ENCODE data around the gene RNF114.
A peak's percentile ranks its signal among the peaks of the same experiment; 100 is the strongest.
"Not testable (repeated sequence)": the region's sequence is repeated elsewhere in the genome, so short reads cannot be mapped to it uniquely, and the experiment has no call there.

The RNF114 gene

DNA sequence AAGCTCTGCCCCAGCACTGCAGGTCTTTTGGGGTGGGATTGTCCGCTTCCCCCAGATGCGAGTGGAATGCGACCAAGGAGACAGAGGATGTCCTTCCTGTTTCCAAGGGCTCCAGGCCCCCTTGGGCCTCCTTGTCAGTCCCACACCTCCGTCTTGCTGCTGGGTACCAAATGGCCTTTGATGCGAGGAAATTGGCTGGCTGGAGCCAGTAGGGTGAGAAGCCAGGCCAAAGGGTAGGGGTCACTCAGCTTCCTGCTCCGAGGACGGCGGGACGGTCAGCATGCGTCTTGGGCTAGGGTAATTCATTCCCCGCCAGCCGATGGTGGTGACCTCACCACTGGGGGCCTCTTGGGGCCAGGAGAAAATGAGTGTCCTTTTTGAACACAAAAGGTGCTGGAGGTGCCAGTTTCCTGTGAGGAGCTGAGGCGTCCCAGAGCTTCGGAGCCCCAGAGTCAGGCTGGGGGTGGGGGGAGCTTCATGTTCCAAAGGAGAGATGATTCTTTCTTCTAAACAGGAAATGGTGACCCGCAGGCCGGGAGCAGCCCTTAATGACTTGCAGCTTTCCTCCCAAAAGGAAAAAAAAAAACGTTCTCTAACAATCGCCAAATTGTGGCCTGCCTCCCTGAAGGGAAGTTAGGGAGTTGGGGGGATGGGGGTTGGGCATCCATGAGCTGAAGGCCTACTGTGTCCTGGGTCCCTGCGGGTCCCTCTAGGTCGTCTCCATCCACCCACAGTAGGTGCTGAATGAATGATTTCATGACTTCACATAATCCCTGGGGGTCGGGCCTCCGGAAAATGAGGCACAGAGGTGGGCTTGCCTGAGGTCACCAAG is 53.3 kb downstream of the RNF114 start:
- H3K4me1 ChIP-seq (ENCODE audit: low read length) = peaks cover 12% of the 10 kb centered on the region
- no peak overlapping the region for H3K27ac ChIP-seq (ENCODE audit: low read length)
- peaks cover 9% of the 10 kb centered on the region for H3K36me3 ChIP-seq (replicated peaks; ENCODE audit: low read depth, low read length)
- no peak overlapping the region for H3K4me2 ChIP-seq (ENCODE audit: low read length)
- no peak overlapping the region for H3K9ac ChIP-seq (ENCODE audit: low read length)
- no peak overlapping the region for H2AFZ ChIP-seq (ENCODE audit: low read depth, low read length)
- no peaks in the 10 kb centered on the region for H3K27me3 ChIP-seq (ENCODE audit: low read depth, low read length)
- no peaks in the 10 kb centered on the region for H3K9me3 ChIP-seq (ENCODE audit: insufficient read depth, low read length)
- TF ChIP-seq, protein P1, sequence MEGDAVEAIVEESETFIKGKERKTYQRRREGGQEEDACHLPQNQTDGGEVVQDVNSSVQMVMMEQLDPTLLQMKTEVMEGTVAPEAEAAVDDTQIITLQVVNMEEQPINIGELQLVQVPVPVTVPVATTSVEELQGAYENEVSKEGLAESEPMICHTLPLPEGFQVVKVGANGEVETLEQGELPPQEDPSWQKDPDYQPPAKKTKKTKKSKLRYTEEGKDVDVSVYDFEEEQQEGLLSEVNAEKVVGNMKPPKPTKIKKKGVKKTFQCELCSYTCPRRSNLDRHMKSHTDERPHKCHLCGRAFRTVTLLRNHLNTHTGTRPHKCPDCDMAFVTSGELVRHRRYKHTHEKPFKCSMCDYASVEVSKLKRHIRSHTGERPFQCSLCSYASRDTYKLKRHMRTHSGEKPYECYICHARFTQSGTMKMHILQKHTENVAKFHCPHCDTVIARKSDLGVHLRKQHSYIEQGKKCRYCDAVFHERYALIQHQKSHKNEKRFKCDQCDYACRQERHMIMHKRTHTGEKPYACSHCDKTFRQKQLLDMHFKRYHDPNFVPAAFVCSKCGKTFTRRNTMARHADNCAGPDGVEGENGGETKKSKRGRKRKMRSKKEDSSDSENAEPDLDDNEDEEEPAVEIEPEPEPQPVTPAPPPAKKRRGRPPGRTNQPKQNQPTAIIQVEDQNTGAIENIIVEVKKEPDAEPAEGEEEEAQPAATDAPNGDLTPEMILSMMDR (IDR thresholded peaks at IDR 0.05; ENCODE audit: low read depth, low read length) = no peak
- no peak for TF ChIP-seq EZH2phosphoT487 (IDR thresholded peaks at IDR 0.05; ENCODE audit: low read depth)
- no peaks in the 10 kb centered on the region for H4K20me1 ChIP-seq (ENCODE audit: insufficient read depth, low read length)
- no peaks in the 10 kb centered on the region for H3K79me2 ChIP-seq (ENCODE audit: low read length)
- no peak overlapping the region for H3K4me3 ChIP-seq (ENCODE audit: low read length)

DNA sequence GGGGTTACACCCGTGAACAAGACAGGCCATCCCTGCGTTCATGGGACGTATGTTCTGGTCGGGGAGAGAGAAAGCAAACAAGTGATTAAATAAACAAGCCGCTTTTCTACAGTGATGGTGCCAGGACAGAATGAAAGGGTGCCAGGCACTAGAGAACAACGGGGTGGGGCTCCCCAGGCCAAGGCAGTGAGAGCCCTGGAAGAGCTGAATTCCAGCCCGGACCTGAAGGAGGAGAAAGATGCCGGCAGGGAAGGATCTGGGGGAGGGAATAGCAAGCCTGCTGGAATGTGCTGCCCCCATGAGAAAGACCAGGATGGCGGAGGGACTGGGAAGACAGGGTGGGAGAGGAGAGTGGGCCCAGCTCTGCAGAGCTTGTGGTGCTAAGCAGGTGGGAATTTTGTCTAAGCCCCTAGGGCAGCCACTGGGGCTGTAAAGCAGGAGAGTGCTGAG is 54.1 kb downstream of the RNF114 start:
- no peak overlapping the region for H3K27ac ChIP-seq (ENCODE audit: low read length)
- no peak overlapping the region for H3K4me3 ChIP-seq (ENCODE audit: low read length)
- H3K79me2 ChIP-seq (ENCODE audit: low read length) = no peaks in the 10 kb centered on the region
- TF ChIP-seq EZH2phosphoT487 (IDR thresholded peaks at IDR 0.05; ENCODE audit: low read depth) = no peak
- no peaks in the 10 kb centered on the region for H4K20me1 ChIP-seq (ENCODE audit: insufficient read depth, low read length)
- H3K27me3 ChIP-seq (ENCODE audit: low read depth, low read length) = no peaks in the 10 kb centered on the region
- H3K4me1 ChIP-seq (ENCODE audit: low read length) = peaks cover 12% of the 10 kb centered on the region
- peaks cover 6% of the 10 kb centered on the region for H3K36me3 ChIP-seq (replicated peaks; ENCODE audit: low read depth, low read length)
- H2AFZ ChIP-seq (ENCODE audit: low read depth, low read length) = no peak overlapping the region
- no peak overlapping the region for H3K4me2 ChIP-seq (ENCODE audit: low read length)
- no peak overlapping the region for H3K9ac ChIP-seq (ENCODE audit: low read length)
- no peaks in the 10 kb centered on the region for H3K9me3 ChIP-seq (ENCODE audit: insufficient read depth, low read length)

DNA sequence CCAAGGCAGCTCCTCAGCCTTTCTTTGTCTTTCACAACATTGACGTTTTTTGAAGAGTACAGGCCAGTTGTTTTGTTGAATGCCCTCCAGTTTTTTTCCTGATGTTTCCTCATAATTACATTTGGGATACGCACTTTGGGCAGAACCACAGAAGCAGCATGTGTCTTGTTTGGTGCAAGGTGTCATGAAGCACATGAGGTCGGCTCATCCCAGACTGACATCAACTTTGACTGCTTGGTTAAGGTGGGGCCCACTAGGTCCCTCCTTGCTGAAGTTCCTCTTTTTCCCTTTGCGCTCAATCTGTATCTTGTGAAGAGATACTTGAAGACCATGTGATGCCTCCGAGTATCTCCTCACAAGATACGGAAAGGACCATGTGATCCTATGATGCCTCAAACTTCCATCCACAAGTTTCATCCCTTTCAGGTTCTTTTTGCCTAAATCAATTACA is 57.1 kb downstream of the RNF114 start:
- Histone ChIP-seq H2AFZ (ENCODE audit: low read depth, low read length) (peak overlapping the region; percentile 16; the same call in 1 of the 2 replicates), H3K79me2 (ENCODE audit: low read length) (no peaks in the 10 kb centered on the region), H3K4me1 (ENCODE audit: low read length) (peaks cover 25% of the 10 kb centered on the region), H4K20me1 (ENCODE audit: insufficient read depth, low read length) (no peaks in the 10 kb centered on the region), H3K9me3 (ENCODE audit: insufficient read depth, low read length) (no peaks in the 10 kb centered on the region), H3K36me3 (replicated peaks; ENCODE audit: low read depth, low read length) (peaks cover 2% of the 10 kb centered on the region), H3K4me2 (ENCODE audit: low read length) (peak overlapping the region; percentile 15), H3K4me3 (ENCODE audit: low read length) (no peak overlapping the region), H3K27me3 (ENCODE audit: low read depth, low read length) (no peaks in the 10 kb centered on the region), H3K27ac (ENCODE audit: low read length) (no peak overlapping the region), H3K9ac (ENCODE audit: low read length) (no peak overlapping the region)
- no peak for TF ChIP-seq EZH2phosphoT487 (IDR thresholded peaks at IDR 0.05; ENCODE audit: low read depth)
- TF ChIP-seq, protein P1 (IDR thresholded peaks at IDR 0.05; ENCODE audit: low read depth, low read length) = no peak

DNA sequence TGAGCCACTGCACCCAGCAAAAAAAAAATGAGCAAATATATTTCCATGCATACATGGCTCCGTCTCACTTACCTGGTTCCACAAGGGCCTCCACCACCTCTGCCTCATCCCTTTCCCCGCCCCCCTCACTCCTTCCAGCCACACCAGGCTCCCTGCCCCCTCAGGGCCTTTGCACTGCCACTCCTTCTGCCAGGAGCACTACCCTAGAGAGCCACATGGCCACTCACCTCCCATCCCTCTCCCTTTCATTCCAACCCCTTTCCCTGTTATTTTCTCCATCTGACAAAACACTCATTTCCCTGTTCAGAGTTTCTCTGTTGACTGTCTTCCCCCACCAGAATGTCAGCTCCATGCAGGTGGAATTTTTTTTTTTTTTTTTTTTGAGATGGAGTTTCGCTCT is 59.4 kb downstream of the RNF114 start:
- H2AFZ ChIP-seq (ENCODE audit: low read depth, low read length) = no peak overlapping the region
- TF ChIP-seq, protein P1 (IDR thresholded peaks at IDR 0.05; ENCODE audit: low read depth, low read length) = no peak
- TF ChIP-seq EZH2phosphoT487 (IDR thresholded peaks at IDR 0.05; ENCODE audit: low read depth) = no peak
- H3K4me3 ChIP-seq (ENCODE audit: low read length) = no peak overlapping the region
- H3K4me2 ChIP-seq (ENCODE audit: low read length) = no peak overlapping the region
- no peak overlapping the region for H3K27ac ChIP-seq (ENCODE audit: low read length)
- no peak overlapping the region for H3K9ac ChIP-seq (ENCODE audit: low read length)
- H3K79me2 ChIP-seq (ENCODE audit: low read length) = no peaks in the 10 kb centered on the region
- H3K9me3 ChIP-seq (ENCODE audit: insufficient read depth, low read length) = no peaks in the 10 kb centered on the region
- H4K20me1 ChIP-seq (ENCODE audit: insufficient read depth, low read length) = no peaks in the 10 kb centered on the region
- H3K36me3 ChIP-seq (replicated peaks; ENCODE audit: low read depth, low read length) = no peaks in the 10 kb centered on the region
- no peaks in the 10 kb centered on the region for H3K27me3 ChIP-seq (ENCODE audit: low read depth, low read length)
- peaks cover 46% of the 10 kb centered on the region for H3K4me1 ChIP-seq (ENCODE audit: low read length)

DNA sequence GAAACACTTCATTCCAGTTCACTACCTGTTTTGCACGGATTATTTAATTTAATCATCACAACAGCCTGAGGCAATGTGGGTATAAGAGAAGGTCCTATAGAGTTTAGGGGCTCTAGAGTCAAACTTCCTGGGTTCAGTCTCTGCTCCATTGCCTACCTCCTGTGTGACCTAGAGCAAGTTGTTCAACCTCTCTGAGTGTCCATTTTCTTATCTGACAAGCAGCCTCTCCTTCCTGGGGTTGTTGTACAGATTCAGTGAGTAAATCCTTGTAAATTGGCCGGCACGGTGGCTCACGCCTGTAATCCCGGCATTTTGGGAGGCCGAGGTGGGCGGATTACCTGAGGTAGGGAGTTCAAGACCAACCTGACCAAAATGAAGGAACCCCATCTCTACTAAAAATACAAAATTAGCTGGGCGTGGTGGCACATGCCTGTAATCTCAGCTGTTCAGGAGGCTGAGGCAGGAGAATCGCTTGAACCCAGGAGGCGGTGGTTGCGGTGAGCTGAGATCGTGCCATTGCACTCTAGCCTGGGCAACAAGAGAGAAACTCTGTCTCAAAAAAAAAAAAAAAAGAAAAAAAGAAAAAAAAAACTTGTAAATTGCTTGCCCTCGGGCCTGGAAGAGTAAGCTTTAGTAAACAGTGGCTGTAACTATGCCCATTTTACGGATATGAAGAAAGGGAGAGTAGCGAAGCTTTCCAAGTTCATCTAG is 62.4 kb downstream of the RNF114 start:
- not testable (repeated sequence) for H4K20me1 ChIP-seq (ENCODE audit: insufficient read depth, low read length); H3K36me3 ChIP-seq (replicated peaks; ENCODE audit: low read depth, low read length); H3K79me2 ChIP-seq (ENCODE audit: low read length); H3K9me3 ChIP-seq (ENCODE audit: insufficient read depth, low read length); H3K27me3 ChIP-seq (ENCODE audit: low read depth, low read length)
- H3K27ac ChIP-seq (ENCODE audit: low read length) = peak overlapping the region; percentile 88
- H3K9ac ChIP-seq (ENCODE audit: low read length) = peak overlapping the region; percentile 68
- peak overlapping the region; percentile 96 for H3K4me2 ChIP-seq (ENCODE audit: low read length)
- H3K4me3 ChIP-seq (ENCODE audit: low read length) = peak overlapping the region; percentile 72
- H3K4me1 ChIP-seq (ENCODE audit: low read length) = peaks cover 55% of the 10 kb centered on the region
- peak overlapping the region; percentile 63; the same call in 1 of the 2 replicates for H2AFZ ChIP-seq (ENCODE audit: low read depth, low read length)
